HG03342 (cell line): Measurements from ENCODE around the gene EXTL1.

Experiments
- ATAC-seq: cut with Tn5 transposase; IDR thresholded peaks from one replicate; pipeline ENCODE4 v1.9.1; 2021; ENCODE audit warnings: mild to moderate bottlenecking, moderate library complexity; ENCODE audit not compliant: unreplicated experiment

EXTL1 gene

DNA sequence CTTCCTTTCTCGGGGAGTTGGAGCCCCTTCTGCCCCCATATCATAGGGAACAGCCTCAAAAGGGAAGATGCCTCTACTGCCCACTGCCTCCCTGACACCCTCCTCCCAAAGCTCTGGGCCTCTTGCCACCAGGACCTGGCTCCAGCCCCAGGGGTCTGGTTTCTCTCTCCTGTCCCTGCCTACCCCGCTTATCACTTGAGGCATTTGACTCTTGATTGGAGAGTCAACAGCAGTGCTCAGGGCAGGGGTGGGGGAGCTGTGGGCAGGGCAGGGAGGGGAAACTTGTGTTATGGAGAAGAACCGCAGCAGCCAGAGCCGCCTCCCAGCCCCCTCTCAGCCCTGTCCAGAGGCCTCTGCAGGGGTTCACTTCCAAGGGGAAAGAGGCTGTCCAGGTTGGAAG, 45.3 kb downstream of the EXTL1 start:
- ATAC-seq: no peak

DNA sequence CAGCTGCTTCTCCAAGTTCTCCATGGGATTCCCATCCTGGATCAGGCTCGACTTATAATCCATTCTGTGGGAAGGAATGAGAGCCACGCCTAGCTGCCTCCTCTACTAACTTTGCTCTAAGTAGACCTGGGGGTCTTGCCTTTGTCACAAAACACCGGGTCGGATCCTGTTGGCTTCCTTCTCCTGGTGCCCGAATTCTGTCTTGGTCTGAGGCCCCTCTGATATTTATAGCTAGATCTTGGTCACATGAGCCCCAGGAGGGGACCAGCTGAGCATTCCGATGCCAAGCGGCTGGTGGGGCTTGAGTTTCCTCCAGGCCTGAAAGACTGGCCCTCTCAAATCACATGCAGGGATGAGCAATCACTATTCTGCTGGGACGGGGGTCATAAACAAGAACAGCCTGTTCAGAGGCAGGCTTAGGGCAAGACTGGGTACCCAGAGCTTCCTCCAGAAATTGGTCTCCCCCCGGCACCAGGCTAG, 45.9 kb downstream of the EXTL1 start, which contains the start of gene TRIM63:
TRIM63 (minus strand) TSS at position 199 of the 480 bp plus-strand sequence; CDS start at position 63, 136 bp downstream.
- ATAC-seq: no peak

GRCh38 chr1:26069941-26070295, 48.3 kb downstream of the EXTL1 start:
- no peak for ATAC-seq

GRCh38 chr1:26070296-26070962, 48.9 kb downstream of the EXTL1 start:
- no peak for ATAC-seq

- ATAC-seq: no peak
These were observed 49.4 kb downstream of the EXTL1 start for GRCh38 chr1:26070963-26071342.

- no peak for ATAC-seq
These were observed 50.7 kb downstream of the EXTL1 start for GRCh38 chr1:26072305-26072704.

GRCh38 chr1:26075421-26076144, 54.0 kb downstream of the EXTL1 start:
- no peak for ATAC-seq

DNA sequence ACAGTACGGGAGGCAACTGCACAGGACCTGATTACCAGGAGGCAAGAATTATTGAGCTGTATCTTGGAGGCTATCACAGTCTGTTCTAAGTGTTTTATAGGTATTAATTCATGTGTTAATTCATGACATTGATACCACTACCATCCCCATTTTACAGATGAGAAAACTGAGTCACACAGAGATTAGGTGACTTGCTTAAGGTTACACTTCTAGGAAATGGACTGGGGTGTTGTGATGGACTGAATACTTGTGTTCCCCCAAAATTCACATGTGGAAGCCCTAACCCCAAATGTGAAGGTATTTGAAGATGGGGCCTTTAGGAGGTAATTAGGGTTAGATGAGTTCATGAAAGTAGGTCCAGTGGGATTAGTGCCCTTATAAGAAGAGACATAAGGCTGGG, 55.9 kb downstream of the EXTL1 start:
- no peak for ATAC-seq

DNA sequence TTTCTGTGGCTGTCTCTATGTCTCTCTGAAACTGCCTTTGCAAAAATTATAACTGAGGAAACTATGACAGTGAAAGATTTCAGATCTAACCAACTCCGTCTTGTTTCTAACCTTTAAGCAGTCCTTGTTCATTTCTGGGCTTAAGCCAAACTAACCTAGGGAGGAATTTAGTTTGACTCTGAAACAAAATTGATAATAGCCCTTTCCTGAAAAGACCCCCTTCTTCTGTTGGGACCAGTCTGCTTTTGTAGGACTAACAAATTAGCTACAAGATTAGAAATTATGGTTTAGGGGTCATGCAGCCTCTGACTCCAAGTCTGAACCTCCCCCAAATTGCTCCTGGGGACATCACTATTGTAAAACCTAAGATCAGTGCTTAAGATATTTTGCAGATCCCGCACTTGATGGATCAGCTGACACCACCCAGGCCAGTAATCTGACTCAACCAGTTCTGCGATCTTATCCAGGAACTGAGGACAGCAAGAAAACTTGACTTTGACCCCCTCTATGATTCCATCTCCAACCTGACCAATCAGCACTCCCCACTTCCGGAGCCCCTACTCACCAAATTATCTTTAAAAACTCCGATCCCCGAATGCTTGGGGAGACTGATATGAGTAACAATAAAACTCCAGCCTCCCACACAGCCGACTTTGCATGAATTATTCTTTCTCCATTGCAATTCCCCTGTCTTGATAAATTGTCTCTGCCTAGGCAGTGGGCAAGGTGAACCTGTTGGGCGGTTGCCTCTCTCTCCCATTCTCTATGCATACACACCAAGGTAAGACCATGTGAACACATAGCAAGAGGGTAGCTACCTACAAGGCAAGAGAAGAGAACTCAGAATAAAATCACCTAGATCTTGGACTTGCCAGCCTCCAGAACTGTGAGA, 57.0 kb downstream of the EXTL1 start:
- no peak for ATAC-seq

DNA sequence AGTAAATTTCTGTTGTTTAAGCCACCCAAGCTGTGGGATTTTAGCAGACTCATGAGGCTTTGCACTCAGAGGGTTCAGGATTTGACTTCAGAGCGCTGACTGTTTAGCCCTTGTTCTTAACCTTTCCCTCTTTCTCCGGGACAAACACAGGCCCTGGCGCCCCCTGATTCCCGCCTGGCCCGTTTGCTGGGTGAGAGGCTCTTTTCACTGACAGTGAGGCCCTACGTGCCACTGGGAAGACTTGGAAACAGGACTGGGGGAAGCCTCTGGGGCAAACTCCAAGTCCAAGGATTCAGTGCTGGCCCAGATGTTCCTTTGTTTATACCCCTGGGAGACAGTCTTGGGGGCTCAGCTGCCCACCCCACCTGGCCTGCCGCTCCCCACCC, 57.6 kb downstream of the EXTL1 start:
- no peak for ATAC-seq

- ATAC-seq: no peak
These were observed 58.6 kb downstream of the EXTL1 start for GRCh38 chr1:26079960-26080814.

DNA sequence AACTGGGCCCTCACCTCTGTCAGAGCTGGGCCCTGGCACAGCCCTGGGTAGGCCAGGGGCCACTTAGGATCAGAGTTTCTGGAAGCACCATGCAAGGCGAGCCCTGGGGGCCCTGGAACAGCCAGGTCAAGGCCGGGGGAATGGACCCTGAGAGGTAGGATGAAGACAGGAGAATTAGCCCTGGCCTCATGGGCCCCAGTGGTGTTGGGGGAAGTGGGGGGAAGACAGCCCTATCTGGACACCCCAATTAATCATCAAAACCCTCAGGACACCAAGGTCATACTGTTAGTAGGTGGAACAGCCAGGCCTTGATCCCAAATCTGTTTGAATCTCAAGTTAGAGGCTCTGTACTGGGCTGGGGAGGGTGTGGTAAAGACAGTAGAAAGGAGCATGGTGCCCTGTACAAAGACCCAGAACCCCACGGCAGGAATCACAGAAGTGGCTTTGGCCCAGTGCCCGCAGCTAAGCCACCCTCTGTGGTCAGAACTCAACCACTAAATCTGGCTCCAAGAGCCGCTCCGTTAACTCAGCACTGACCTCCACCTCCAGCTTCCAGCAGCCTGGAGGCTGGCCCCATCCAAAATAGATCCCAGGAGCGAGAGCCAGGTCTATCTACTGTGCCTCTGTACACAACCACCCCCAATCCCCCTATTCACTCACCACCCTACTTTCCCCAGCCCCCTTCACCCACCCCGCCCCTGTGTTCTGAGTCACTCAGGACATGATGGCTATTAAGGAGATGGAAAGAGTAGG, 59.9 kb downstream of the EXTL1 start:
- ATAC-seq: no peak

- ATAC-seq: no peak
These were observed 60.4 kb downstream of the EXTL1 start for GRCh38 chr1:26082020-26082350.

GRCh38 chr1:26083208-26083607, 61.6 kb downstream of the EXTL1 start:
- no peak for ATAC-seq

DNA sequence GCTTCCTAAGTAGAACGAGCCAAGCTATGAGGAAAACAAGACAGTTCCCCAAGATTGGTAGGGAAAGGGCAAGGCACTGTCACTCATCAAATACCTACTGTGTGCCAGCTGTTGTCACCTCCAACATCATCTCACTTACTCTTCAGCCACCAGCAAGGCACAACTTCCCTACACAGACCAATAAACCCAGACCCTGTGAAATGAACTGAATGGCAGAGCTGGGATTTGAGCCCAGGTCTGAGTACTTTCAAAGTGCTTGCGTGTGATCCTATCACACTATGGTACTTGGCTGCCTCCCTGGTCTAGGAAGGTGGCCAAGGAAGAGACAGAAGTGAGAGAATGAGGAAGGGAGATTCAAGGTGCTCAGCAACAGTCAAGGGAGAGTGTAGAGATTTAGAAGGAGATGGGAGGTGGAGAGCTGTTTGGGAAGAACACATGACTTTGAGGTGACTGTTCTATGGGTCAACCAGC, 62.6 kb downstream of the EXTL1 start:
- no peak for ATAC-seq

DNA sequence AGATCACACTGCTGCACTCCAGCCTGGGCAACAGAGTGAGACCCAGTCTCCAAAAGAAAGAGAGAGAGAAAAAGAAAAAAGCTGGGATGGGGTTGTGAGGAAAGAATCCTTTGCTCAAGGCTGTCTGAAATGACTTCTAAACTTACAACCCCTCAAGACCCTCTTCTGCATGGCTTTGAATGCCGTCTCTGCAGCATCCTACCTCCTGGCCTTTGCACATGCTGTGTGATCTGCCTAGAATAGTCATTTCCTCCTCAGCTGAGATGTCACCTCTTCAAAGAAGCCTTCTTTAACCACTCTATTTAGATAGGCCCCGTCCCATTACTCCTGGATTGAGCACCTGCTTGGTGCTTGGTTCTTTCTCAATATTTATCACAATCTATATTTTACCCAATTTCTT, 63.3 kb downstream of the EXTL1 start:
- no peak for ATAC-seq
